Fibroblast of mammary gland (primary cell): ENCODE data around the gene BCLAF1.

Experiments
- DNase-seq: peaks from one replicate; pipeline ENCODE4 v3.0.0-alpha.2; 2010; ENCODE audit warnings: low read depth
- H3K4me3 ChIP-seq: 2 replicates; pipeline ENCODE4 v1.5.1; 2011; ENCODE audit warnings: low read depth, mild to moderate bottlenecking, low read length, moderate library complexity; ENCODE audit not compliant: control insufficient read depth
- TF ChIP-seq, protein P1 (sequence below): conservative IDR thresholded peaks from 2 replicates; pipeline ENCODE4 v1.5.1; 2011; ENCODE audit warnings: low read depth, low read length, inconsistent platforms; ENCODE audit not compliant: control insufficient read depth, insufficient read depth

BCLAF1 gene

DNA sequence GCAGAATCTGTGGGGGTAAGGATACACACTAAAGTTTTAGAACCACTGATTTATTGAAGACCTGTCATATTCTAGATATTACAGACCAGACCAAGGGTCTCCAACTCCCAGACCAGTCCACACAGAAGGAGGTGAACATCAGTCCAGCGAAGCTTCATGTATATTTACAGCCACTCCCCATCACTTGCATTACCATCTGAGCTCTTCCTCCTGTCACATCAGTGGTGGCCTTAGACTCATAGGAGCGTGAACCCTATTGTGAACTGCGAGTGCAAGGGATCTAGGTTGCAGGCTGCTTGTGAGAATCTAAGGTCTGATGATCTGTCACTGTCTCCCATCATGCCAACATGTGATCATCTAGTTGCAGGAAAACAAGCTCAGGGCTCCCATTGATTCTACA lies 5.0 kb upstream of the BCLAF1 start:
- TF ChIP-seq, protein P1, sequence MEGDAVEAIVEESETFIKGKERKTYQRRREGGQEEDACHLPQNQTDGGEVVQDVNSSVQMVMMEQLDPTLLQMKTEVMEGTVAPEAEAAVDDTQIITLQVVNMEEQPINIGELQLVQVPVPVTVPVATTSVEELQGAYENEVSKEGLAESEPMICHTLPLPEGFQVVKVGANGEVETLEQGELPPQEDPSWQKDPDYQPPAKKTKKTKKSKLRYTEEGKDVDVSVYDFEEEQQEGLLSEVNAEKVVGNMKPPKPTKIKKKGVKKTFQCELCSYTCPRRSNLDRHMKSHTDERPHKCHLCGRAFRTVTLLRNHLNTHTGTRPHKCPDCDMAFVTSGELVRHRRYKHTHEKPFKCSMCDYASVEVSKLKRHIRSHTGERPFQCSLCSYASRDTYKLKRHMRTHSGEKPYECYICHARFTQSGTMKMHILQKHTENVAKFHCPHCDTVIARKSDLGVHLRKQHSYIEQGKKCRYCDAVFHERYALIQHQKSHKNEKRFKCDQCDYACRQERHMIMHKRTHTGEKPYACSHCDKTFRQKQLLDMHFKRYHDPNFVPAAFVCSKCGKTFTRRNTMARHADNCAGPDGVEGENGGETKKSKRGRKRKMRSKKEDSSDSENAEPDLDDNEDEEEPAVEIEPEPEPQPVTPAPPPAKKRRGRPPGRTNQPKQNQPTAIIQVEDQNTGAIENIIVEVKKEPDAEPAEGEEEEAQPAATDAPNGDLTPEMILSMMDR = no peak
- no peak for DNase-seq
- H3K4me3 ChIP-seq = no peak overlapping the region

GRCh38 chr6:136290410-136291010 lies 864 bp upstream of the BCLAF1 start:
- TF ChIP-seq, protein P1 = no peak
- peak overlapping the region; percentile 88 for H3K4me3 ChIP-seq
- DNase-seq = peak; percentile 90

DNA sequence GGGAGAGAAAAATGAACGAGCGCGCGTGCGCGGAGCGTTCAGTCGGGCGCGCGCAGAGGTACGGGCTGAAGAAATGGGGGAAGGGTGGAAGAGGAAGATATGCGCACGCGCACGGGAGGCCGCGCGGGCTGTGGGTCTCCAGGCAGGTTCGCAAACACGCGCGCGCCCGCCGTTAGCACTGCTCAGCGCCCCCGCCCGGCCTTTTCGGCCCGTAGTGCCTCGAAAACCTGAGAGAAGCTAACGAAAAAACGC lies 393 bp downstream of the BCLAF1 start:
- H3K4me3 ChIP-seq = peak overlapping the region; percentile 88
- peak; percentile 81 for DNase-seq
- TF ChIP-seq, protein P1 = no peak

GRCh38 chr6:136288566-136289326 lies 900 bp downstream of the BCLAF1 start:
- peak overlapping the region; percentile 88 for H3K4me3 ChIP-seq
- peak; percentile 98 for DNase-seq
- TF ChIP-seq, protein P1 = peak; percentile 1

DNA sequence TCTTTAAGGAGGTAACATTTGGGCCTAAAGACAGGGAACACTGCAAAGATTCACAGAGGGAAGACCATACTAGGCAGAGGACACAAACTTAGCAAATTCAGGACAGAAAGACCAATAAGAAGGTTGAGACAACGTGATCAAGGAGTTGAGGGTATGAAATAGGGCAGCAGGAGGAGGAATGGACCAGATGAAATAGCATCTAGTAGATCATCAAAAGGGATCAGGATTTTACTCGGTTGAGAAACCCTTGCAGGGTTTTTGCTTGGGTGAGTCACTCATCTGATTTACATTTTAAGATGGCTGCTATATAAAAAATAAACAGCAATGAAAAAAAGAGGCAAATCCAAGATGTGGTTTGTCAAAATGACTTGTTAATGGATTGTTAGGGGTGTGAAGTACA lies 4.7 kb downstream of the BCLAF1 start:
- no peak overlapping the region for H3K4me3 ChIP-seq
- DNase-seq = peak; percentile 64
- TF ChIP-seq, protein P1 = no peak

DNA sequence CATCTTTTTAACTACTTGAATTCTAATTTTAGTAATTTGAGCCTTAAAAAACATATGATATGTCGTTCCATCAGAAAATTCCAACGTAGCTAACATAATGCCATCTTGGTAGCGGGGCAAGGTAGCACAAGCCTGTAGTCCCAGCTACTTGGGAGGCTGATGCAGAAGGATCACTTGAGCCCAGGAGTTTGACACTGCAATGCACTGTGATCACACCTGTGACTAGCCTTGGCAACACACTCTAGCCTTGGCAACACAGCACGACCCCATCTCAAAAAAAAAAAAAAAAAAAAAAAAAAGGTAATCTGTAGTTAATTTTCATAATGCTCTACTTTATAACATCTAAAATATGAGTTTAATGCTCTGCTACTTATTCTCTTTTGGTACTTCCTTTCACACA lies 6.7 kb downstream of the BCLAF1 start:
- no peak for DNase-seq
- H3K4me3 ChIP-seq = no peak overlapping the region

More for the DNA sequence above, 6.7 kb downstream of the BCLAF1 start:
- TF ChIP-seq, protein P1 = no peak
